ENCODE results near the gene PPP6R1. TPM values are rescaled to one million over a fixed set of nuclear protein-coding genes. Genes with fewer than 3 reads are reported as not detected.
A peak's percentile ranks its signal among the peaks of the same experiment; 100 is the strongest.

PPP6R1 gene, protein sequence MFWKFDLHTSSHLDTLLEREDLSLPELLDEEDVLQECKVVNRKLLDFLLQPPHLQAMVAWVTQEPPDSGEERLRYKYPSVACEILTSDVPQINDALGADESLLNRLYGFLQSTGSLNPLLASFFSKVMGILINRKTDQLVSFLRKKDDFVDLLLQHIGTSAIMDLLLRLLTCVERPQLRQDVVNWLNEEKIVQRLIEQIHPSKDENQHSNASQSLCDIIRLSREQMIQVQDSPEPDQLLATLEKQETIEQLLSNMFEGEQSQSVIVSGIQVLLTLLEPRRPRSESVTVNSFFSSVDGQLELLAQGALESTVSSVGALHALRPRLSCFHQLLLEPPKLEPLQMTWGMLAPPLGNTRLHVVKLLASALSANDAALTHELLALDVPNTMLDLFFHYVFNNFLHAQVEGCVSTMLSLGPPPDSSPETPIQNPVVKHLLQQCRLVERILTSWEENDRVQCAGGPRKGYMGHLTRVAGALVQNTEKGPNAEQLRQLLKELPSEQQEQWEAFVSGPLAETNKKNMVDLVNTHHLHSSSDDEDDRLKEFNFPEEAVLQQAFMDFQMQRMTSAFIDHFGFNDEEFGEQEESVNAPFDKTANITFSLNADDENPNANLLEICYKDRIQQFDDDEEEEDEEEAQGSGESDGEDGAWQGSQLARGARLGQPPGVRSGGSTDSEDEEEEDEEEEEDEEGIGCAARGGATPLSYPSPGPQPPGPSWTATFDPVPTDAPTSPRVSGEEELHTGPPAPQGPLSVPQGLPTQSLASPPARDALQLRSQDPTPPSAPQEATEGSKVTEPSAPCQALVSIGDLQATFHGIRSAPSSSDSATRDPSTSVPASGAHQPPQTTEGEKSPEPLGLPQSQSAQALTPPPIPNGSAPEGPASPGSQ
- 20.8 TPM for total RNA-seq

DNA sequence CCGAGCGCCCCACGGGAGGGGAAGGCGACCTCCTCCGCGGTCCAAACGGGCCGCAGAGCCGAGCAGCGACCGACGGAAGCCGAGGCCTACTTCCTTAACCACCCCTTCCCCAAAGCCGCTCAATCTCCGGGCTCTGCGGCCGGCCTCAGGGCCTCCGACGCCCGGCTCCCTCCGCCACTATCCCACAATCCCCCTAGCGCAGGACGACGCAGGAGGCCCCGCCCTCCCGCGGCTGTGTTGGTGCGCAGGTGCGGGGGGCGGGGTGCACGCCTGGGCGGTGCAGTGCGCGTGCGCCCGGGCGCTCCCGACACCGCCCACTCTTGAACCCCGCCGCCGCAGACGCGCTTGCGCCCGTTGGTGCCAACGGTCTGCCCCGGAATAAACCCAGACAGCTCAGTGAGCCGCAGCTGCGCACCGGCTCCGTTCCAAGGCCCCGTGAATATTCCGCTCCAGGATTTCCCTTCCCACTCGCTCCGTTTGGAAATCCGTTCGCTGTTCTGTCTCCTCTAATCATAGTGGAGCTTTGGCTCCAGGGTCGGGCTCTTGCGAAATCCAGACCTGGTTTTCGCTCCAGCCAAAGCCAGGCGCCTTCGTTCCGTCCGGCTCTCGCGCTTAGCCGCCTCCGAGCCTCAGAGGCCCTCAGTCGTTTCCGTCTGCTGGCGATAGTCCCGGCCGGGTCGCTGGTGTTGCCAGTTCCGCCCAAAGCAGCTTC lies at the start of gene PPP6R1:
TSS of gene PPP6R1 (minus strand) at position 190 of the 712 bp plus-strand sequence. CDS start 11,914 bp downstream, outside the sequence.
- DNase-seq, result peak; percentile 99

DNA sequence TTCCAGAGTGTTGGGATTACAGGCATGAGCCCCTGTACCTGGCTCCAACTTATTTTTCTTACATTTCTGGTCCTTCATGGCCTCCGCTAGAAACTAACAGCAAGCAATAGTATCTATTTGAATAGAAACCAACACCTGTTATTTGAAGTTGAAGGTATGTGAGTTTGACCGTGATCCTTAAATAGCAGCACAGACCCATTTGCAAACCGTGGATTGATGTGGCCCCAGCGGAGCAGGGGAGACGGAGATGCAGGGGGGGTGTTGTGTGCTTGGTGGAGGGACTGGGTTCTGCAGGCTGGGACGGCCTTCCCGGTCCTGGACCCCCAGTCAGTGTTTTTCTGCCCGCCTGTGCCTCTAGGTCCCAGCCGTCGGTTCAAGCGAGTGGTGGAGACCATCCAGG lies 49.5 kb upstream of the PPP6R1 start:
- no peak for DNase-seq

DNA sequence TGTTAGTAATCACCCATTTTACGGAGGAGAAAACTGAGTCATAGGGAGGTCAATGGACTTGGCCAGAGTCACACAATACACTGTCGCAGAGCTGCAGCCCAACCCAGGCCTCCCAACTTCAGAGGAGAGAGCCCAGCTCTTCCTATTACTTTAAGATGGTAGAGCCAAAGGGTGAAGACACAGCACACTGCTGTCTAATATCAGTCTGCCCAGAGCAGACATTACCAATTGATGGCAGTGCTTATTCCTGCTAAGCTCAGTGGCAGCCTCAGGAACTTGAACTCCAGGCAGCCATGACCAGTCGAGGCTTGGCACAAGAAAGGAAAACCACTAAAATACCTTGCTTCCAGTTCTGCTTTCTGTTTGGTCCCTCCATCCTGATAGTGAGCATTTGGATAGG lies 47.9 kb upstream of the PPP6R1 start:
- DNase-seq, result no peak

DNA sequence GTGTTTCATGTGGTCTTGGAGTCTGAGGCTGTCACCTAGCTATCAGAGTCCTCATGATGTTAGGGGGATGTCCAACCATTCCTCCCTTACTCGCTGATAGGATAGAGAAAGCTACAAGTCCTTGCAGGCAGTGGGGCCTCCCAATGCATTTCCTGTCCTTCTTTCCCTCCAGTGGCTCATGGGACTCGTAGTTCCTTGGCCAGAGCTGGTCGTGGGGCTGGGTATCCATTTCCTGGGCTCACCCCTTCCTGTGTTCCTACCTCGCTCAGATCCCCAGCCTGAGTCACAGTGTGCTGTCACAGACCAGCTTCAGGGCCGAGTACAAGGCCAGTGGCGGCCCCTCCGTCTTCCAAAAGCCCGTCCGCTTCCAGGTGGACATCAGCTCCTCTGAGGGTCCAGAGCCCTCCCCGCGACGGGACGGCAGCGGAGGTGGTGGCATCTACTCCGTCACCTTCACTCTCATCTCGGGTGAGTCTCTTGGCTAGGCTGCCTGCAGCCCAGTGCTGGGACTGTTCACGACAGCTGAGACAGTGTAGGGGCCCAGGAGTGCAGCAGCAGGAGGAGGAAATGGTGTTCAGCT lies 47.3 kb upstream of the PPP6R1 start:
- DNase-seq, result no peak

GRCh38 chr19:55305491-55305890 lies 46.7 kb upstream of the PPP6R1 start:
- no peak for DNase-seq

DNA sequence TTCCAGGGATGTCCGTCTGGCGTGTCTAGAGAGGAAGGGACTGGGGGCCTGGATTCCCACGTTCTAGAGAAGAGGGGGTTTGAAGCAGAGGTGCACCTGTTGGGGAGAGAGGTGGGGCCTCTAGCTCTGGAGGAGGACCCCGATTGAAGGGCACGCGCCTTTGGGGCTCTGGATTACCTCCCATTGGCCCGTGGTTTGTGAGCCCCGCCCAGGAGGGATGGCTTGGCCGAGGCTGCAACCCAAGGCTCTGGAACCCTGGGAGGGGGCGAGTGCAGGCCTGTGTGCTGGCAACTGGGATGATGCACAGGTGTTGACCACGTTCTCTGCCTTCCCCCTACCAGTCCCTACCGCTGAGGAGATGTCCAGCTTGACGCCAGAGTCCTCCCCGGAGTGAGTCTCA lies 46.2 kb upstream of the PPP6R1 start:
- no peak for DNase-seq

GRCh38 chr19:55304279-55304978 lies 45.6 kb upstream of the PPP6R1 start:
- DNase-seq, result no peak

- no peak for DNase-seq
Measured at GRCh38 chr19:55303477-55303876, 44.7 kb upstream of the PPP6R1 start.

DNA sequence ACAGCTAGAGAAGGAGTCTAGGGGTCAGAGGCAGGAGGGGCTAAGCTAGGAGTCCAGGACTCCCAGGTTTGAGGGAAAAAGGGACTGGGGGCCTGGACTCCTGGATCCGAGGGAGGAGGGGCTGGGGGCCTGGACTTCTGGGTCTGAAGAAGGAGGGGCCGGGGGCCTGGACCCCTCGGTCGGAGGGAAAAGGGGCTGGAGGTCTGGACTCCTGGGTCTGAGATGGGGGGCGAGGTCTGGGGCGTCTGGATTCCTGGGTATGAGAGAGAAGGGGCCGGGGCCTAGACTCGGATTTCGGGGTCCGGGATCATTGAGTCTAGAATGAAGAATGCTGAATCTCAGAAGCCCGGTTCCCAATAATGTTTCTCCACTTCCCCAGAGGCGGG lies 43.5 kb upstream of the PPP6R1 start:
- DNase-seq, result no peak

DNA sequence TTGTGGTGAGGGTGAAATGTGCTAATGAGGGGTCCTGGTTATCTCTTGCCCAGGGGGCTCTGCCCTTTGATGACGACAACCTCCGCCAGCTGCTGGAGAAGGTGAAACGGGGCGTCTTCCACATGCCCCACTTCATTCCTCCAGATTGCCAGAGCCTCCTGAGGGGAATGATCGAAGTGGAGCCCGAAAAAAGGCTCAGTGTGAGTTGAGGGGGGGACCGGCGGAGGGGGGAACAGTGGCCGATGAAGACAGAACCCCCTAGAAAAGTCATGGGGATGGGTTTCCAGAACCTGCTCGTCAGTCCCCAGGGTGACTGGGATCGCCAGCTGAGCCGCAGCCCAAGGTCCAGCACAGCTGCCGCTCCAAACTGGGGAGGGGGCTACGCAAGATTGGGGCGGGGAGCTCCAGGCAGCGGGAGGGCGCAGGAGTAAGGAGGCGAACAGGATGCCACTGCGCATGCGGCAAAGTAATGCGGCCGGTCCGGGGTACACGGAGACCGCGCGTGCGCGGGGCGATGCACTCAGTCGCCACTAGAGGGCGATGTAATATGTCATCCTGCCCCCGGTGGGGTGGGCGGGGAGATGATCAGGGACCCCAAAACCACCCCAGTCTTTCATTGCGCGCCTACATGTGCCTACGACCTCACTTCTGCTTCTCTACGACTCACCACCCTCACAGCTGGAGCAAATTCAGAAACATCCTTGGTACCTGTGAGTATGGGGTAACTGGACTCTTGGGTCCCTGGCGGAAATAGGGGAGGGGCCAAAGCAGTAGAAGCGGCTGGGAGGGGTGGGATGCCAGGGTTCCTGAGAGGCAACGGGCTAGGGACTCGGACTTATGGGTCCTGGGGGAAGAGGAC lies 42.9 kb upstream of the PPP6R1 start:
- DNase-seq, result peak; percentile 75

DNA sequence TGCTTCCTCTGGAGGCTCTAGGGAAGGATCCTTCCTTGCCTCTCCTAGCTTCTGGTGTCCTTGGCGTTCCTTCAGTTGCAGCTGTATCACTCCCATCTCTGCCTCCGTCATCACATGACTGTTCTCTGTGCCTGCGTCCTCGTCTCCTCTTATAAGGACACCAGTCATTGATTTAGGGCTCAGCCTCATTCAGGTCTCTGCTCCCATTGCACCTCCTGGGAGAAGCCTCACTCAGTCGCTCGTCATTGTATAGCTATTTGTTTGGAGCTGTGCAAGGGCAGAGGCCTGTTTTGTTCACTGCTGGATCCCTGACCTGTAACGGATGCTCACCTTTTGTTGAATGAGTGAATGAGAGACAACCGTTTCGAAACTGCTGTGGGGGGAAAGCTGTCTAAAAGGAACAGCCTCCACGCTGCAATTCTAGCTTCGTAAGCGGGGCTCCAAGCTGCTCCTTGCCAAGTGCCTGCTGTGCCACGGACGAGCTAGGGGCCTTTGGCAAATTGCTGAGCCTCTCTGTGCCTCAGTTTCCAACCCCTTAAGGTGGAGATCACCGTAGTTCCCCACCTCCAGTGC lies 42.2 kb upstream of the PPP6R1 start:
- no peak for DNase-seq

- DNase-seq, result no peak
Measured at GRCh38 chr19:55299991-55300390, 41.2 kb upstream of the PPP6R1 start.

DNA sequence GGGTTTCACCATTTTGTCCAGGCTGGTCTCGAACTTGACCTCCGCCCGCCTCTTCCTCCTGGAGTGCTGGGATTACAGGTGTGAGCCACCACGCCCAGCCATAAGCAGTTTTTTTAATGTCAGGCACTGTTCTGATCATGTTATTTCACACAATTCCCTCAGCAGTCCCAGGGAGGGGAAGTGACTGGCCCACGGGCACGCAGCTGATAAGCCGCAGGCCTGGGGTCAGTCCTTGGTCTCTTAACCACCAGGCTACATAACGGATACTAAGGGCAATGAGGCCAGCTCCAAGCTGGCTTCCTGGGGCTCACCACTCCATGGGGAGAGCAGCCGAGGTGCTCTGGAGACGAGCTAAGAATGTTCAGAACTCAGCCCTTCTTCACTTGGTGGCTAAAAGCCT lies 38.5 kb upstream of the PPP6R1 start:
- no peak for DNase-seq

- DNase-seq, result no peak
Measured at GRCh38 chr19:55289117-55289796, 30.4 kb upstream of the PPP6R1 start.

DNA sequence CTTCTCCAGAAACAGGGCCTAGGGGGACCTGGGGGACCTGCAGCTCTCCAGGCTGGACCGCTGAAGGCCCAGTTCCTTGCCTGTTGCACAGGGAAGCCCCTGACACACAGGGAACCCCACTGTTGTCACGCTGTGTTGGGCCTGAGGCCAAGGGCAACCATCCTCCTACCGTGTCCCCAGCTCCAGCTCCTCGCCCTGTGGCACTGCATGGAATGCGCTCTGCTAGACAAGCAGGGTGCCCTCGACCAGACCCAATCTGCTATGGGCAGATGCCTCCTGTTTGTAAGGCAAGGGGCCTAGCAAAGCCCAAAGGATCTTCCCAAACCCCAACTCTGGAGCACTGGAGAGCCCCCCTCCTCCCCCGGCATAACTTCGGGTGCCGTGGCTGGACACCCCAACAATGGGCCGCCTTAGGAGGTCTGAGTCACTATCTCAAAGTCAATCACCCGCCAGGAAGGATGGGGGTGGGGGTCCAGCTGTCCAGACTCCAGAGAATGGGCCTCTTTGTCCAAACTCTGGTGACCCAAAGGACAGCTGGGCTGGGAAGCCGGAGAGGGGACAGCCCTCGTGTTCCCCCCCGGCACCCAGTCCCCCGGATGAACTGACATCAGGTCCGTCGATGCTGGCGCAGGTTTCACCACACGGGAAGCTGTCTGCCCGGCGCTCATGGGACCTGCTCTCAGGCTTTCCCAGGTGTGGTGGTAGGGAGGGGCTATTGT lies 28.7 kb upstream of the PPP6R1 start:
- DNase-seq, result no peak

GRCh38 chr19:55285229-55285890 lies 26.5 kb upstream of the PPP6R1 start:
- no peak for DNase-seq

DNA sequence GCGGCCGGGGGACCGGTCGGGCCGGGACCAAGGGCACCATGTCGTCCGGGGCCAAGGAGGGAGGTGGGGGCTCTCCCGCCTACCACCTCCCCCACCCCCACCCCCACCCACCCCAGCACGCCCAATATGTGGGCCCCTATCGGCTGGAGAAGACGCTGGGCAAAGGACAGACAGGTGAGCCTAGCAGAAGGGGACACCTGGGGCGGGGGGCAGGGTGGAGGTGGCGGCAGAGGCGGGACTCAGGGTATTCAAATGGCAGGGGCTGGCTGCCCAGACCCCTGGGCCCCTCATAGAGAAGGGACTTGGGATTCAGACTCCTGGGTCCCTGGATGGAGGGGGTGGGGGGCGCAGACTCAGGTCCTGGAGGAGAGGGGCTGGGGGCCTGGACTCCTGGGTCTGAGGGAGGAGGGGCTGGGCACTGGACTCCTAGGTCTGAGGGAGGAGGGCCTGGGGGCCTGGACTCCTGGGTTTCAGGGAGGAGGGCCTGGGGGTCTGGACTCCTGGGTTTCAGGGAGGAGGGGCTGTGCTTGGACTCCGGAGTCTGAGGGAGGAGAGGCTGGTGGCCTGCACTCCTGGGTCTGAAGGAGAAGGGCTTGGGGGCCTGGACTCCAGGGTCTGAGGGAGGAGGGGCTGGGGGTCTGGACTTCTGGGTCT lies 25.7 kb upstream of the PPP6R1 start:
- no peak for DNase-seq

Measured in skin of body (tissue), 2 donors.